Stimulated activated CD8-positive, alpha-beta memory T cell treated with anti-CD3 and anti-CD28 coated beads, Interleukin-12 subunit alpha, Interleukin-12 subunit beta, amount 100 ng/mL, for 24 hours (primary cell): Measurements from ENCODE around the gene MLYCD.
A peak's percentile ranks its signal among the peaks of the same experiment; 100 is the strongest.
"Not testable (repeated sequence)": the region's sequence is repeated elsewhere in the genome, so short reads cannot be mapped to it uniquely, and the experiment has no call there.

Experiments
- DNase-seq: peaks from one replicate; pipeline ENCODE4 v3.0.0-alpha.2; 2020; ENCODE audit errors: extremely low read depth

The MLYCD gene

GRCh38 chr16:83940630-83941378, 41.9 kb downstream of the MLYCD start:
- no peak for DNase-seq

GRCh38 chr16:83941546-83941945, 42.6 kb downstream of the MLYCD start:
- DNase-seq, result not testable (repeated sequence)

GRCh38 chr16:83942074-83942473, 43.2 kb downstream of the MLYCD start:
- no peak for DNase-seq

GRCh38 chr16:83942815-83943515, 44.0 kb downstream of the MLYCD start:
- no peak for DNase-seq

- DNase-seq, result no peak
These were observed 44.7 kb downstream of the MLYCD start for GRCh38 chr16:83943516-83944050.

- DNase-seq, result no peak
These were observed 46.7 kb downstream of the MLYCD start for GRCh38 chr16:83945587-83945986.

- DNase-seq, result no peak
These were observed 47.4 kb downstream of the MLYCD start for GRCh38 chr16:83946154-83946780.

GRCh38 chr16:83946781-83947566, 48.1 kb downstream of the MLYCD start:
- DNase-seq, result no peak

DNA sequence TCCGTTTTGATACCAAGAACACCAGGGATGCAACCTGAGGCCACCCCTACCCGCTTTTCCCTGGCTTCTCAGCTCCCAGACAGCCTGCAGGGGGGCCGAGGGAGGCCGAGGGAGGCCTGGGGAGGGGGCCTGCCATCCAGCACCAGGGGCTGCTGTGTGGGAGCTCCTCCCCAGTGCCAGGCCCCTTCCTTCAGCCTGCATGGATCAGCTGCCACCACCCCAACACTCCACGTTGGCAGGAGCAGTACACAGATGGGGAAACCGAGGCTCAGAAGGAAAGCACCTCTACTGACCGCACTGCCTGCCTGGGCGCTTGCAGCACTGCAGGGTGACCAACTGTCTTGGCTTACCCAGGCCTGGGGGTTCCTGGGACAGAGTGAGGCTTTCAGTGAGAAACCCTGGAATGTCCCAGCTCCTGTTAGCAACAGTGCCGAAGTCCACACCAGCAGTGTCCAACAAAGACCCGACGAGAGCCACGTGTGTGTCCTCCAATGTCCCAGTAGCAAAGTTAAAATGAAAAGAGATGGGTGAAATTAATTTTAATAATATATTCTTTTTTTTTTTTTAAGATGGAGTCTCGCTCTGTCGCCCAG, 48.8 kb downstream of the MLYCD start:
- no peak for DNase-seq

- no peak for DNase-seq
These were observed 50.2 kb downstream of the MLYCD start for GRCh38 chr16:83948914-83949723.

DNA sequence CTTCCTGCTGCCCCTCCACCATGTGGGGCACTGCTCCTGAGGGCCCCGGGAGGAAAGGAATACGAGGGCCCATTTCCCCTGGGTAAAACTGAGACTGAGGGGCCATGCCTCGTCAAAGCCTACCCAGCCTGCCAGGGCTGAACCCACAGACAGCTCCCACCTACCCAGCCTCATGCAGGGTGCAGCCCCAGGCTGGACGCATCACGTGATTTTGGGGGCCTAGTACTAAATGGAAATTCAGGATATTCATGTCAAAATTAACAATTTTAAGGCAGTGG, 50.7 kb downstream of the MLYCD start:
- no peak for DNase-seq

DNA sequence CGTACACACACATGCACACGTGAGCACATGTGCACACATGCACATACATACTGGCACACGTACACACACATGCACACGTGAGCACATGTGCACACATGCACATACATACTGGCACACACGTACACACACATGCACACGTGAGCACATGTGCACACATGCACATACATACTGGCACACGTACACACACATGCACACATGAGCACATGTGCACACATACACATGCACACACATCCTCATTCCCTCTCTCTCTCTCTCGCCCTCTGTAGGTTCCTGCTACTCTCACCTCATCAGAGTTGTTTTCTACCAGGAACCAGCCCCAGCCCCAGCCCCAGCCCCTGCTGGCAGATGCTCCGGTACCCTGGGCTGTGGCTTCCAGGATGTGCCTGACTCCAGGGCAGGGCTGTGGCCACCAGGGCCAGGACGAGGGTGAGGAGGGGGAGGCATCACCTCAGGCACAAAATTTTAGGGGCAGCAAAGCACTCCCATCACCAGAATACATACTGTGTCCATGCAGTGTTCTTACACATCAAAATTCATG, 52.0 kb downstream of the MLYCD start:
- DNase-seq, result not testable (repeated sequence)

DNA sequence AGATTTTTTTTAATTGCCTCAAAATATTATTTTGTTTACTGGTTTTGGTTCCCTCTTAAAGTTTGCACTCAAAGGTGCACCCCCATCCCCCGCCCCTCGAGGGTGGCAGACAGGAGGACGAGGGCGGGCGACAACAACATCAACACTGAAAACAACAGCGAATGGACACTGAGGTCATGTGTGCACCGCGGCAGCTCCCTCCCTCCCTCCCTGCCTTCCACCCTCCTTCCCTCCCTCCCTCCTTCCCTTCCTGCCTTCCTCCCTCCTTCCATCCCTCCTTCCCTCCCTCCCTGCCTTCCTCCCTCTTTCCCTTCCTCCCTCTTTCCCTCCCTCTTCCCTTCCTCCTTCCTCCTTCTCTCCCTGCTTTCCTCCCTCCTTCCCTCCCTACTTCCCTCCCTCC, 52.6 kb downstream of the MLYCD start:
- DNase-seq, result no peak

DNA sequence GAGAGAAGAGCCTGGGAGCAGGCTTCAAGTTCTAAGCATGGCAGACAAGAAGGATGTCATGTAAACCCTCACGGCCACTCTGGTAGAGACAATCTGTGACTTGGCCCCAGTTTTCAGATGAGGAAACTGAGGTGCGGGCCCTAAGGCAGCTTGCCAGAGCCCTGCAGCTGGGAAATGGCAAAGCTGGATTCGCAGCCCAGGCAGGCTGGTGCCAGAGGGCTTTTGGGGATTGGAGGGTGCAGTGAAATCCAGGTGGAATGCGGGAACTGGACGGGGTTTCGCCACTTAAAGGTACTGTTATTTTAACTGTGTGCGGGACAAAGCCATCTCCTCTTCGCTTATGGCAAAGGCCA, 53.6 kb downstream of the MLYCD start:
- no peak for DNase-seq

GRCh38 chr16:83952940-83953795, 54.3 kb downstream of the MLYCD start, which contains the start of gene OSGIN1:
Gene OSGIN1, plus strand, starts transcription at chr16:83953240. Its CDS starts 4,432 bp downstream, at chr16:83957672.
- peak; percentile 58 for DNase-seq

DNA sequence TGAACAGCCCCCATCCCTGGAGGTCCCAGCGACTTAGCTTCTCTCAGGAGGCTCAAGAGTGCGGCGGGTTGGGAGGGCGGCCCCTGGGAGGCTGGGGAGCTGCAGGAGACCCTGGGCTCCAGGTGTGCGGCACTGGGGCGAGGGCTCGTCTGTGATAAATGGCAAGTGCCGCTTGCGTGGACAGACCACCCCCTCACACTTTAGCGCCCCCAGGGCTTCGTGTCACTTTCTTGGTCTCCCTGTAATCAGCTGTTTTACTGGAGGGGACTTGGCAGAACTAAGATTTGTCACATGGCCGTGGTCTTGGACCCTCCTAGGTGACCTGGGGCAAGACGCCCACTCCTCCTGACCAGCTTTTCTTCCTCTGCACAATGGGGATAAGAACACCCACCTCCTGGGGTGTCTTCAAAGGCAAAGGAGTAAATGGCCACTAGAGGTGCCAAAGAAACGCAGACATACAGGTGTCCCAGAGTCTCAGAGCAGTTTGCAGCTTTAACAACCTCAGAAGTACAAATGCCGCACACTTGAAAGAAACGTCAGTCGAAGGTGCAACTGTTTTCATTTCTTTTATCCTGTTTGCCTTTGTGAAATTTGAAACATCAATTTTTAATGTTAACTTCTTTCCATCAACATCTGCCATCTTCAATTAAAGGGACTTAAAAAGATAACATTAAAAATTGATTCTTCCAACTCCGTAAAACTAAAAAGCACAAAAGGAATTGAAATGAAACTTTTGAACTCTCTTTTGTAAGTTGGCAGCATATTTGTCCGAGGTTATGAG, 55.1 kb downstream of the MLYCD start:
- DNase-seq, result no peak

DNA sequence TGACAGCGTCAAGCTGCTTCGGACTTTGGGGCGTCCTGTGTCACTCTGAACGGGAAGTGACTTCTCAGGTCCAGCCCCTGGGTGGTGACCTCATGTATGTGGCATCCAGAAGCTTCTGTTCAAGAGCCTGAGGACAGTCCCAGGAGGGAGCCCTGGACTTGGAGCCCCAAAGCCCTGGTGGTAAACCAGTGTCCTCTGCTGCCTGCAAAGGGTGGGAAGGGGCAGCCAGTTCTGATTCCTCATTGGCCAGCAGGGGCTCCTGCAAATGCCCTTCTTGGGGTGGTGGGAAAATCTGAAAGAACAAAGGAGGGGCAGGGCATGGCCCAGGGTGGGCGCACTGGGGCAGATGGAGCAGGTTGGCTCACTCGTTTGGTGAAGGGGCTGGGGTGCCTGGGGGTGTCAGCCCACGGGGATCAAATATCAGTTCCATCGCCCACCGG, 55.7 kb downstream of the MLYCD start:
- no peak for DNase-seq

DNA sequence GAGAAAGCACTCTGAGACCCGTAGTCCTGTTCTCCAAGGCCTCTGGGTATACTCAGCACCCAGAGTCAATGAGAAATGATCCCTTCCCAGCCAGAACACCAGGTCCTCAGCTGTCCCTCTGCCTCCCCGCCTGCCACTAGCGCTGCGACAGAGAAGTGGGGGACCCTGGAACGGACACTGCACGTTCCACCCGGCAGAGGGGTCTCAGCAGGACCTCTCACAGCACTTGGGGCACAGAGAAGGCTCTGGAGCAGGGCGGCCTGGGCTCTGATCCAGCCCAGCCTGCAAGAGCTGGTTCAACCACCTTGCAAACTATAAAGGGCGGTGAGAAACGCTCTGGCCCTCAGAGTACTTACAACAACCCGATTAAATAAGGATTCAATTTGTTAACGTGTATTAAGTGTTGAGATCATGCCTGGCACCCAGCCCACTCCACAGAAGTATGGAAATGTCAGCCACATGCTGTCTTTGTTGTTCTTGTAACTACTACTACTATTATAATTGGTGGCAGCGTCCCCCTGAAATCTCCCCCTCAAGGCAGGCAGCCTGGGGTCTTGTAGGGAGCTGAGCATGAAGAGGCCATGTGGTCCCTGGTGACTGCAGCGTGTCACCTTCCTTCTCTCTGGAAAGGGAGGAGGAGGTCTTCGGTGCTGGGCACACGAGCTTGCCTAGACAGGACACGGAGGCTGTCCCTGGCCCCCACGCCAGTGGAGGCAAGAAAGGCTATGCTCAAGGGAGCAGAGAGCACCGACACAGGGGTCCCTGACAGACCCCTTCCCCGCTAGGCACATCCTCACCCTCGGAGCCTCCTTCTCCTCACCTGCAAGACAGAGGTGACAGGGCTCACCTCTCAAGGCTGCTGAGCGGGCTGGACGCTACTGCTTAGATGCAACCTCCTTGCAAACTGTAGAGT, 56.6 kb downstream of the MLYCD start:
- no peak for DNase-seq
